Measurements from ENCODE around the gene DSCAM.

DSCAM gene

GRCh38 chr21:40706176-40706575 is 140.8 kb downstream of the DSCAM start:
- no peak for DNase-seq (ENCODE audit: low read depth)

- DNase-seq (ENCODE audit: low read depth): no peak
These were observed 142.8 kb downstream of the DSCAM start for GRCh38 chr21:40704141-40704540.

- DNase-seq (ENCODE audit: low read depth): no peak
These were observed 147.6 kb downstream of the DSCAM start for GRCh38 chr21:40699366-40699765.

- no peak for DNase-seq (ENCODE audit: low read depth)
These were observed 150.7 kb downstream of the DSCAM start for GRCh38 chr21:40696246-40696645.

GRCh38 chr21:40689840-40690360 is 157.1 kb downstream of the DSCAM start:
- DNase-seq (ENCODE audit: low read depth): no peak

GRCh38 chr21:40689217-40689616 is 157.7 kb downstream of the DSCAM start:
- DNase-seq (ENCODE audit: low read depth): no peak

GRCh38 chr21:40688106-40688864 is 158.7 kb downstream of the DSCAM start:
- no peak for DNase-seq (ENCODE audit: low read depth)

- no peak for DNase-seq (ENCODE audit: low read depth)
These were observed 159.3 kb downstream of the DSCAM start for GRCh38 chr21:40687625-40688024.

GRCh38 chr21:40686526-40686925 is 160.4 kb downstream of the DSCAM start:
- DNase-seq (ENCODE audit: low read depth): no peak

GRCh38 chr21:40685141-40685540 is 161.8 kb downstream of the DSCAM start:
- no peak for DNase-seq (ENCODE audit: low read depth)

- DNase-seq (ENCODE audit: low read depth): no peak
These were observed 162.2 kb downstream of the DSCAM start for GRCh38 chr21:40684726-40685125.

GRCh38 chr21:40683349-40683748 is 163.6 kb downstream of the DSCAM start:
- DNase-seq (ENCODE audit: low read depth): no peak

- no peak for DNase-seq (ENCODE audit: low read depth)
These were observed 165.6 kb downstream of the DSCAM start for GRCh38 chr21:40681164-40681859.

GRCh38 chr21:40680311-40680710 is 166.6 kb downstream of the DSCAM start:
- no peak for DNase-seq (ENCODE audit: low read depth)

GRCh38 chr21:40678681-40679284 is 168.2 kb downstream of the DSCAM start:
- DNase-seq (ENCODE audit: low read depth): no peak

GRCh38 chr21:40675017-40675416 is 171.9 kb downstream of the DSCAM start:
- DNase-seq (ENCODE audit: low read depth): no peak

- DNase-seq (ENCODE audit: low read depth): no peak
These were observed 174.4 kb downstream of the DSCAM start for GRCh38 chr21:40672602-40673001.

GRCh38 chr21:40671716-40672115 is 175.2 kb downstream of the DSCAM start:
- no peak for DNase-seq (ENCODE audit: low read depth)

- no peak for DNase-seq (ENCODE audit: low read depth)
These were observed 178.2 kb downstream of the DSCAM start for GRCh38 chr21:40668555-40669275.

- no peak for DNase-seq (ENCODE audit: low read depth)
These were observed 179.0 kb downstream of the DSCAM start for GRCh38 chr21:40667967-40668366.

- DNase-seq (ENCODE audit: low read depth): no peak
These were observed 184.1 kb downstream of the DSCAM start for GRCh38 chr21:40662889-40663288.

- no peak for DNase-seq (ENCODE audit: low read depth)
These were observed 186.5 kb downstream of the DSCAM start for GRCh38 chr21:40660461-40660860.

Data from stimulated activated CD8-positive, alpha-beta memory T cell treated with anti-CD3 and anti-CD28 coated beads, Interleukin-7, amount 100 ng/mL, for 24 hours (primary cell).